Thyroid gland (tissue), 4 donors: ENCODE results near the gene MARK3. TPM values are rescaled to one million over a fixed set of nuclear protein-coding genes. Genes with fewer than 3 reads are reported as not detected.

Experiments
- DNase-seq, 2 donors: peaks; one replicate each; pipeline ENCODE4 v3.0.0-alpha.2; 2019
- H3K27ac ChIP-seq, 3 donors: fragments of 200-600 bp; sonication (generic); 1 replicate in 2 of 3; 2 replicates in 1 of 3; pipeline ENCODE4 v1.5.1; 2016 to 2019; ENCODE audit warnings: mild to moderate bottlenecking in 1 of 3, moderate library complexity in 1 of 3
- H3K27me3 ChIP-seq: fragments of 200-600 bp; sonication (generic); one replicate; pipeline ENCODE4 v1.5.1; 2019
- H3K36me3 ChIP-seq, 2 donors: fragments of 200-600 bp; sonication (generic); one replicate each; pipeline ENCODE4 v1.5.1; 2016 to 2019
- H3K4me1 ChIP-seq, 2 donors: fragments of 200-600 bp; sonication (generic); one replicate each; pipeline ENCODE4 v1.5.1; 2017 to 2019
- H3K4me3 ChIP-seq, 3 donors: fragments of 200-600 bp; sonication (generic); replicated peaks in 1 of 3; 1 replicate in 2 of 3; 2 replicates in 1 of 3; pipeline ENCODE4 v1.5.1; 2016; ENCODE audit warnings: mild to moderate bottlenecking in 1 of 3
- H3K9me3 ChIP-seq: fragments of 200-600 bp; sonication (generic); one replicate; pipeline ENCODE4 v1.5.1; 2017
- POLR2A ChIP-seq, 2 donors: fragments of 450-650 bp; IDR thresholded peaks; one replicate each; pipeline ENCODE4 v1.6.1; 2017; ENCODE audit warnings: antibody characterized with exemption in 2 of 2, mild to moderate bottlenecking in 2 of 2, moderate library complexity in 1 of 2
- WGBS, 2 donors: methylation state at CpG; one replicate each; pipeline ENCODE4 v1.1.5; 2017; 5-methylcytosine and 5-hydroxymethylcytosine counted together
- intact Hi-C: fragments of 100-400 bp; cut with DNase I; formaldehyde crosslinking; loops from one replicate; pipeline ENCODE4 v1.15.1; 2023
- total RNA-seq, 4 donors: library from RNA; depleted of rRNA; stranded (reverse); fragments of >200 nt; gene quantifications; one replicate each; pipeline ENCODE4 v1.2.3, GENCODE V29; 2016
- TF ChIP-seq, protein P1 (sequence below), 6 experiments: fragments of 200-600 bp in 3 of 6; fragments of 450-650 bp in 3 of 6; sonication (generic) in 3 of 6; IDR thresholded peaks; one replicate each; pipeline ENCODE4 v1.5.1; 2016 to 2019; ENCODE audit warnings: antibody characterized with exemption in 6 of 6, mild to moderate bottlenecking in 2 of 6, inconsistent platforms in 1 of 6, moderate library complexity in 1 of 6

Gene MARK3
- total RNA-seq, 4 donors from 2014 or later = 105 to 164 (median 114) TPM

DNA sequence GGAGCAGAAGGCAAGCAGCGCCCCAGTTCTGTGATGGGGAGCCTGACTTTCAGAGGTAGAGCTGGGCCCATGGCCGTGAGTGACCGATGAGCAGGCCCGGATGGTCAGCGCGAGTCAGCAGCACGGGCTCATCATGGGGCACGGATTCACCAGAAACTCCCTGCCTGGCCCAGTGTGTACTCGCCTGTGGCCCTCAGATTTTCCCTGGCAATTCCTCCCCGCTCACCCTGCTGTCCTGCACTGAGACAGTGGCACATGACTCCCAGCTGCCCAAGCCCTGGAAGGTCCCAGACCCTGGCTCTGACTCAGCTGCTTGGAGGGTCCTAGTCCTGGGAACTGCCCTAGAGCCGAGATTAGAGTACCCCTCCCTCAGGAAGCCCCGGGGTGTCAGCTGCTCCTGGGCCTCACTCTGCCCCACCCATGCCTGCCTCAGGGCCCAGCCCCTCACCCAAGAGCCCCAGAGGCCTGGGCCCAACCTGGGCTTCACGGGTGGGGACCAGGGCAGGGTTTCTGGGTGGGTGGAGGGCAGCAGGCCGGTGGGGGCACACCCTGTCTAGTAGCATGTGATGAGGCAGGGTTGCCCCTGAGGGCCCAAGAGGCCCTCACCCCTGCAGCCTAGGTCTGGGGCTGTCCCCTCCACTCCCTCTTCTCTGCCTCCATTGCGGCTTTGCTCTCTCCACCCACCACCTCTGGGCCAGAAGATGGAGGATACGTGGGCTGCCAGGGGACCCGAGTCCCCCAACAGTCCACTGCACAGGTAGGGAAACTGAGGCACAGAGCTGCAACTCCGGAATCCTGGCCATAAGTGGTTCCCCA, 152.2 kb downstream of the MARK3 start:
- TF ChIP-seq, protein P1, sequence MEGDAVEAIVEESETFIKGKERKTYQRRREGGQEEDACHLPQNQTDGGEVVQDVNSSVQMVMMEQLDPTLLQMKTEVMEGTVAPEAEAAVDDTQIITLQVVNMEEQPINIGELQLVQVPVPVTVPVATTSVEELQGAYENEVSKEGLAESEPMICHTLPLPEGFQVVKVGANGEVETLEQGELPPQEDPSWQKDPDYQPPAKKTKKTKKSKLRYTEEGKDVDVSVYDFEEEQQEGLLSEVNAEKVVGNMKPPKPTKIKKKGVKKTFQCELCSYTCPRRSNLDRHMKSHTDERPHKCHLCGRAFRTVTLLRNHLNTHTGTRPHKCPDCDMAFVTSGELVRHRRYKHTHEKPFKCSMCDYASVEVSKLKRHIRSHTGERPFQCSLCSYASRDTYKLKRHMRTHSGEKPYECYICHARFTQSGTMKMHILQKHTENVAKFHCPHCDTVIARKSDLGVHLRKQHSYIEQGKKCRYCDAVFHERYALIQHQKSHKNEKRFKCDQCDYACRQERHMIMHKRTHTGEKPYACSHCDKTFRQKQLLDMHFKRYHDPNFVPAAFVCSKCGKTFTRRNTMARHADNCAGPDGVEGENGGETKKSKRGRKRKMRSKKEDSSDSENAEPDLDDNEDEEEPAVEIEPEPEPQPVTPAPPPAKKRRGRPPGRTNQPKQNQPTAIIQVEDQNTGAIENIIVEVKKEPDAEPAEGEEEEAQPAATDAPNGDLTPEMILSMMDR (IDR thresholded peaks at IDR 0.05) = no peak
- no peak for TF ChIP-seq POLR2A (IDR thresholded peaks at IDR 0.05)
- H3K27ac ChIP-seq = no peak overlapping the region
- no peaks in the 10 kb centered on the region for H3K9me3 ChIP-seq
- intact Hi-C loops = no loop called here
- H3K36me3 ChIP-seq = no peaks in the 10 kb centered on the region
- 81% methylated on average over 4 to 16 of the region's 18 CpGs for WGBS, 2 donors
- no peak overlapping the region for H3K4me3 ChIP-seq
- H3K4me1 ChIP-seq = peaks cover 31 to 43% of the 10 kb centered on the region in 2 donors
- no peak for DNase-seq
- no peaks in the 10 kb centered on the region for H3K27me3 ChIP-seq

DNA sequence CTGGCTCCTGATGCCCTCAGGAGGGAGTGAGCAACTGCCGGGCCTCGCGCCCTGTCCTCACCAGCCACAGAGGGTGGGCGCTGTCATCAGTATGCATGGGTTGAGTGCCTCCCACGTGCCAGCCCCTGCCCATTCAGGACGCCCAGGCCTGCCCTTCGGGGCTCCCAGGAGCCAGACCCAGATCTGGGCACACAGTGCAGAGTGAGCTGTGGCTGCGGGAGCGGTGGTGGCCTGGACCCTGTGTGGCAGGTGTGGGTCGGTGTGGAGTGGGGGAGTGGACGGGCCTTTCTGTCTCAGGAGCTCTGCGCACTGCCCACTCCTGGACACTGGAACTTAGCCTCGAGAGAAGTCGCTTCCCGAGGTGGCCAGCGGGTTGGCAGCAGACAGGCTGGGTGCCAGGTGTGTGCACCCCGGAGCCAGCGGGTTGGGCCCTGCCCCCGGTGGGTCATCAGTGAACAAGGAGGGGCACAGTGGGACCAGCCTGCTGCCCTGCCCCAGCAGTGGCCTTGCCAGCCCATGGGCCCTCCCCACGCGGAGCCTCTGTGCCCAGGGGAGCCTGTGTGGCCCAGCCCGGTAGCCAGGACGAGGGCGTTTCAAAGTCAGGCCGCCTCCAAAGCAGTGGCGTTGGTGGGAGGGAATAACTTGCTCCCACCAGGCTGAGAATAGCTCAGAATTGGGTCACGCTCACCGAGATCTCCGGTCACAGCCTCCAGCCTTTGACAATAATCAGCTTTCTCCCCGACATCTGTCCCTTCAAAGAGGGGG, 153.3 kb downstream of the MARK3 start:
- Histone ChIP-seq H3K36me3 (no peaks in the 10 kb centered on the region), H3K9me3 (no peaks in the 10 kb centered on the region), H3K27ac (peak overlapping the region; percentile 12 to 51 (median 36)), H3K27me3 (no peaks in the 10 kb centered on the region), H3K4me3 (no peak overlapping the region), H3K4me1 (peaks cover 42 to 54% of the 10 kb centered on the region in 2 donors)
- DNase-seq = peak; percentile 68 to 71
- intact Hi-C loops = no loop called here
- TF ChIP-seq, protein P1 (IDR thresholded peaks at IDR 0.05) = no peak
- no peak for TF ChIP-seq POLR2A (IDR thresholded peaks at IDR 0.05)
- WGBS, 2 donors = 32 to 44% methylated on average over 4 to 19 of the region's 30 CpGs

DNA sequence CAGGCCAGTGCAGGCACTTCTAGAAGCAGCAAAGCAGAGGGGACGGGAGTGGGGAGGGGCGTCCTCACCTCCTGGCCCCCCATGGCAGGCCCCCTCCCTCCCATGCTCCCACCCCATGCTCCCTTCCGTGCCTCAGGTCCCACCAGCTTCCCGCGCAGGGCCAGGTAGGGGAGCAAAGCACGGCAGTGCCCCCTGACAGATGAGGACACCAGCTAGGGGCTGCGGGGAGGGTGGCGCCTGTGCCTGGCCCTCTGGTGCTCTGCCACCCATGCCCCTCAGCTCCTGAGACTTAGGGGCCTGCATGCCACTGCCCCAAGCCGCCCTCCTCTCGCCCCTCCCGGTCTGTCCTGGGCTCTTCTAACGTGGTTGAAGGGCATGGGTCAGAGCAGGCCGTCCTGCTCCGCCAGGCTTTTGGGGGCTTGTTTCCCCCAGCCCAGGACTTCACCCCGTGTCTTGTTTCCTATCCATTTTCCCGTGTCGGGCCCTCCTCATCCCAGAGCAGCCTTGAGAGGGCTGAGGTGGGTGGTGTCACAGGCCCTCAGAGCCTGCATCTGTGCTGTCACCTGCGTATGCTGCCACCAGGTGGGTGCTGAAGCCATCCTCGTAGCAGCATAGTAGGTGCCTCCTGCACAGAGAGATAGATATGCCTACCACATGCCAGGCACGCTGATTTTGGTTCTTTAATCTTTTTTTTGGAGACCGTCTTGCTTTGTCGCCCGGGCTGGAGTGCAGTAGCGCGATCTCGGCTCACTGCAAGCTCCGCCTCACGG, 154.0 kb downstream of the MARK3 start:
- Histone ChIP-seq H3K27ac (peak overlapping the region in 2 of 3 donors; percentile 36 to 51), H3K9me3 (no peaks in the 10 kb centered on the region), H3K4me3 (no peak overlapping the region), H3K4me1 (peaks cover 42 to 61% of the 10 kb centered on the region in 2 donors), H3K36me3 (no peaks in the 10 kb centered on the region), H3K27me3 (no peaks in the 10 kb centered on the region)
- intact Hi-C loops = no loop called here
- no peak for DNase-seq
- TF ChIP-seq POLR2A (IDR thresholded peaks at IDR 0.05) = no peak
- TF ChIP-seq, protein P1 (IDR thresholded peaks at IDR 0.05) = no peak
- WGBS, 2 donors = 79 to 83% methylated on average over 17 to 26 of the region's 28 CpGs

DNA sequence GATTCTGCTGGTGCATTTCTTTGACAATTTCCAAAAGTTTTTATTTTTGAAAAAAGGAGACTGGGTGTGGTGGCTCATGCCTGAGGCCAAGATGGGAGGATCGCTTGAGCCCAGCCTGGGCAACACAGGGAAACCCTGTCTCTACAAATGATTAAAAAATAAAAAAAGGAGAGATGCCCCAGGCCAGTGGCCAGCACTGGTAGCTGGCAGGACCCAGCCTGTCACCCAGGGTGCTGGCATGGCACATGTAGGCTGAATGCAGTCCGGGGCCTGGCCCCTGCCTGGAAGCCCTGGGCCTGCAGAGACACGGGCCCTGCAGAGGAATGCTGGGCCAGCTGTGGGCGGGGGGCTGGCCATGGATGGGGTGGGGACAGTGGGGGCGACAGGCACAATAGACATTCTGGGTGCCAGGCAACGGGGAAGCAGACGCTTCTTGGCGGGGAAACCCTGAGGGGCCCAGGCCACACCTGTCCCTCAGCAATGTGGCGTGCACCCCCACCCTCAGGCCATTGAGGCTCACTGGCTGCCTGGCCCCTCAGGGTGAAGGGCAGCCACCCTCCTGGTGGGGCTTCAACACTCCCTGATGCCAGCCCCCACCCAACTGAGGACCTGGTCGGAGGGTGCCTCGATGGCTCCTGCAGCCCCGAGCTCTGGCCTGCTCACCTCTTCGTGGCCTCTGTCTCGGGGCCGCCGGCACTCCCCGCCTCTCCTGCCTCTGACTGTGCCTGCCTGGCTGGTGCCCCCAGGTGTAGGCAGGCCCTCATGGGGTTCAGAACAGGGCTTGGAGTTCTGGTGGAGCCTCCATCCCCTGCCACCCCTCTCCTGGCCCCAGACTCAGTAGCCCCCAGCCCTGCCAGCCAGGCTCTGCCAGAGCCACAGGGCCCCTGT, 155.8 kb downstream of the MARK3 start:
- H3K36me3 ChIP-seq = no peaks in the 10 kb centered on the region
- H3K4me3 ChIP-seq = no peak overlapping the region
- TF ChIP-seq POLR2A (IDR thresholded peaks at IDR 0.05) = no peak
- TF ChIP-seq, protein P1 (IDR thresholded peaks at IDR 0.05) = no peak
- WGBS, 2 donors = 60 to 72% methylated on average over 3 to 11 of the region's 17 CpGs
- no peak for DNase-seq
- peak overlapping the region; percentile 20 to 78 (median 71) for H3K27ac ChIP-seq
- no peaks in the 10 kb centered on the region for H3K9me3 ChIP-seq
- H3K4me1 ChIP-seq = peaks cover 42 to 66% of the 10 kb centered on the region in 2 donors
- intact Hi-C loops = no loop called here
- no peaks in the 10 kb centered on the region for H3K27me3 ChIP-seq
